PC-3 (cell line): ENCODE results near the gene BICD2. TPM values are rescaled to one million over a fixed set of nuclear protein-coding genes. Genes with fewer than 3 reads are reported as not detected.

Source experiments
- ATAC-seq: fragments of 200-7000 bp; cut with Tn5 transposase; 2 replicates; pipeline ENCODE4 v1.9.1; 2020; ENCODE audit warnings: mild to moderate bottlenecking, moderate library complexity
- BruUV-seq: library from RNA; stranded (reverse); fragments of 400-500 nt; replicated peaks from 2 replicates; lab custom pipeline; 2021; lab: Mats Ljungman, UMichigan
- CTCF ChIA-PET: fragments of 300-600 bp; sonication (Branson Sonifier 250); formaldehyde crosslinking; loops from one replicate; lab custom pipeline; 2022; ENCODE audit warnings: antibody characterized with exemption; lab: Charles Lee
- POLR2A ChIA-PET: fragments of 300-600 bp; sonication (Branson Sonifier 250); formaldehyde crosslinking; loops from one replicate; lab custom pipeline; 2022; ENCODE audit warnings: antibody characterized with exemption; ENCODE audit not compliant: unreplicated experiment; lab: Charles Lee
- DNase-seq: peaks from one replicate; pipeline ENCODE4 v3.0.0-alpha.2; 2015
- H2AFZ ChIP-seq: fragments of 300-600 bp; sonication (generic); 2 replicates; pipeline ENCODE4 v1.6.0; 2016; ENCODE audit warnings: antibody characterized with exemption, low read length
- H3F3A ChIP-seq: fragments of 300-600 bp; sonication (generic); one replicate; pipeline ENCODE4 v1.6.0; 2017; ENCODE audit warnings: antibody characterized with exemption, low read length, control low read depth, mild to moderate bottlenecking; ENCODE audit not compliant: unreplicated experiment
- H3K27ac ChIP-seq: fragments of 300-600 bp; sonication (generic); 2 replicates; pipeline ENCODE4 v1.5.1; 2016; ENCODE audit warnings: mild to moderate bottlenecking, low read length
- H3K27me3 ChIP-seq: fragments of 300-600 bp; sonication (generic); 2 replicates; pipeline ENCODE4 v1.6.1; 2016; ENCODE audit warnings: low read length, mixed read lengths
- H3K36me3 ChIP-seq: fragments of 300-600 bp; sonication (generic); 2 replicates; pipeline ENCODE4 v1.6.1; 2016; ENCODE audit warnings: low read depth, mixed run types, low read length, mixed read lengths
- H3K4me1 ChIP-seq: fragments of 300-600 bp; sonication (generic); 2 replicates; pipeline ENCODE4 v1.5.1; 2016; ENCODE audit warnings: low read length; ENCODE audit not compliant: insufficient read depth
- H3K4me2 ChIP-seq: fragments of 300-600 bp; sonication (generic); 2 replicates; pipeline ENCODE4 v1.6.0; 2016; ENCODE audit warnings: low read length
- H3K4me3 ChIP-seq: fragments of 300-600 bp; sonication (generic); 2 replicates; pipeline ENCODE4 v1.5.1; 2016; ENCODE audit warnings: mild to moderate bottlenecking, low read length, mixed read lengths
- H3K79me2 ChIP-seq: fragments of 300-600 bp; sonication (generic); 2 replicates; pipeline ENCODE4 v1.6.1; 2017; ENCODE audit warnings: low read length, mixed read lengths
- H3K9ac ChIP-seq: fragments of 300-600 bp; sonication (generic); 2 replicates; pipeline ENCODE4 v1.6.0; 2016; ENCODE audit warnings: mild to moderate bottlenecking, low read length
- H3K9me2 ChIP-seq: fragments of 300-600 bp; sonication (generic); replicated peaks from 2 replicates; pipeline ENCODE4 v1.6.1; 2016; ENCODE audit warnings: mixed run types, low read length, mixed read lengths
- H3K9me3 ChIP-seq: fragments of 300-600 bp; sonication (generic); 2 replicates; pipeline ENCODE4 v1.6.1; 2016; ENCODE audit warnings: low read length, mixed read lengths
- H4K20me1 ChIP-seq: fragments of 300-600 bp; sonication (generic); 2 replicates; pipeline ENCODE4 v1.6.1; 2016; ENCODE audit warnings: low read length, mixed read lengths
- CTCF ChIP-seq: fragments of 300-600 bp; sonication (generic); conservative IDR thresholded peaks from 2 replicates; pipeline ENCODE4 v1.5.1; 2017; ENCODE audit warnings: antibody characterized with exemption, low read depth, mild to moderate bottlenecking, low read length
- EZH2 ChIP-seq: fragments of 300-600 bp; sonication (generic); IDR thresholded peaks from one replicate; pipeline ENCODE4 v1.6.1; 2017; ENCODE audit warnings: antibody characterized with exemption, mild to moderate bottlenecking, low read length; ENCODE audit not compliant: unreplicated experiment
- EZH2phosphoT487 ChIP-seq: fragments of 300-600 bp; sonication (generic); IDR thresholded peaks from 2 replicates; pipeline ENCODE4 v1.6.1; 2018; ENCODE audit warnings: mild to moderate bottlenecking, antibody characterized with exemption, low read length, borderline replicate concordance
- intact Hi-C: fragments of 100-400 bp; cut with micrococcal nuclease; formaldehyde crosslinking; loops from 2 replicates; pipeline ENCODE4 v1.9.0; 2023
- total RNA-seq: library from RNA; depleted of rRNA; stranded (reverse); fragments of >200 nt; gene quantifications from 2 replicates; pipeline ENCODE4 v1.2.3, GENCODE V29; 2014

The BICD2 gene
- total RNA-seq, 1 experiment from 2014 or later: 26.3 TPM

GRCh38 chr9:92780206-92780605, 15.6 kb upstream of the BICD2 start:
- no peak overlapping the region for H2AFZ ChIP-seq
- H3F3A ChIP-seq: no peaks in the 10 kb centered on the region
- ATAC-seq (no peak), DNase-seq (no peak)
- H3K27ac ChIP-seq: no peak overlapping the region
- H3K9me2 ChIP-seq: no peaks in the 10 kb centered on the region
- intact Hi-C loops: no loop called here
- BruUV-seq: no TSS peak
- H3K4me2 ChIP-seq: no peak overlapping the region
- no peaks in the 10 kb centered on the region for H3K9me3 ChIP-seq
- H3K27me3 ChIP-seq: no peaks in the 10 kb centered on the region
- CTCF ChIA-PET: no interaction called here
- H3K36me3 ChIP-seq: no peaks in the 10 kb centered on the region
- H3K4me1 ChIP-seq: peaks cover 14% of the 10 kb centered on the region
- H3K79me2 ChIP-seq: no peaks in the 10 kb centered on the region
- H3K9ac ChIP-seq: no peak overlapping the region
- TF ChIP-seq EZH2phosphoT487: no peak
- TF ChIP-seq EZH2: no peak
- TF ChIP-seq CTCF: no peak
- H4K20me1 ChIP-seq: no peaks in the 10 kb centered on the region
- POLR2A ChIA-PET: no interaction called here
- H3K4me3 ChIP-seq: no peak overlapping the region

DNA sequence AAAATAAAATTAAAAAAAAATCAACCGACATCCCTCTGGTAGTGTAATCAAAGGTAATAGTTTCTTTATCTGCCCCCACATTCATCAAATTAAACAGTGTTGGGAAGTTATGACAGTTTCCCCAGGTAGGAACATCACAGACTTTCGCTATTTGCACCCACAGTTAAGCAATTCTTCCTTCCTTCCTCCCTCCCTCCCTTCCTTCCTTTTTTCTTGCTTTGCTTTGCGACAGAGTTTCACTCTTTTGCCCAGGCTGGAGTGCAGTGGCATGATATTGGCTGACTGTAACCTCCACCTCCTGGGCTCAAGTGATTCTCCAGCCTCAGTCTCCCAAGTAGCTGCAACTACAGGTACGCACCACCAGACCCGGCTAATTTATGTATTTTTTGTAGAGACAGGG, 10.8 kb upstream of the BICD2 start:
- intact Hi-C loops: no loop called here
- ChIA-PET CTCF (no interaction called here), POLR2A (no interaction called here)
- Histone ChIP-seq H3K9me3 (no peaks in the 10 kb centered on the region), H3K36me3 (no peaks in the 10 kb centered on the region), H3K4me1 (0 out of 2 replicates have a peak, but pooled peaks cover 4% of the 10 kb centered on the region), H3K9me2 (no peaks in the 10 kb centered on the region), H3K27me3 (no peaks in the 10 kb centered on the region), H3K27ac (no peak overlapping the region), H3K4me3 (no peak overlapping the region), H3K79me2 (no peaks in the 10 kb centered on the region), H4K20me1 (no peaks in the 10 kb centered on the region), H3K9ac (no peak overlapping the region), H2AFZ (no peak overlapping the region), H3F3A (no peaks in the 10 kb centered on the region), H3K4me2 (no peak overlapping the region)
- ATAC-seq (no peak), DNase-seq (no peak)
- no TSS peak for BruUV-seq
- TF ChIP-seq EZH2 (no peak), EZH2phosphoT487 (no peak), CTCF (no peak)

- H3K36me3 ChIP-seq: no peaks in the 10 kb centered on the region
- DNase-seq (peak; percentile 66), ATAC-seq (peak; percentile 97)
- intact Hi-C loops: no loop called here
- no peaks in the 10 kb centered on the region for H3K9me3 ChIP-seq
- no peaks in the 10 kb centered on the region for H3K79me2 ChIP-seq
- no peaks in the 10 kb centered on the region for H3K27me3 ChIP-seq
- no peaks in the 10 kb centered on the region for H4K20me1 ChIP-seq
- H3K4me2 ChIP-seq: no peak overlapping the region
- H2AFZ ChIP-seq: no peak overlapping the region
- no peak overlapping the region for H3K9ac ChIP-seq
- TF ChIP-seq EZH2phosphoT487 (no peak), CTCF (no peak), EZH2 (no peak)
- H3F3A ChIP-seq: no peaks in the 10 kb centered on the region
- no peaks in the 10 kb centered on the region for H3K9me2 ChIP-seq
- H3K27ac ChIP-seq: no peak overlapping the region
- H3K4me3 ChIP-seq: no peak overlapping the region
- 0 out of 2 replicates have a peak, but pooled peaks cover 4% of the 10 kb centered on the region for H3K4me1 ChIP-seq
- ChIA-PET POLR2A (no interaction called here), CTCF (interaction anchor here (0.8 kb wide), 1 partner anchor 17 kb away, joined by 3 read pairs; no protein-coding TSS in a partner anchor)
- no TSS peak for BruUV-seq
These were observed 9.6 kb upstream of the BICD2 start for GRCh38 chr9:92774274-92774673.
